MCF 10A (cell line): ENCODE measurements around the gene DNMBP. TPM values are rescaled to one million over a fixed set of nuclear protein-coding genes. Genes with fewer than 3 reads are reported as not detected.

ENCODE experiments used
- BruUV-seq: library from RNA; stranded (reverse); fragments of 400-500 nt; replicated peaks from 2 replicates; lab custom pipeline; 2021; lab: Mats Ljungman, UMichigan
- CTCF ChIA-PET: fragments of 300-600 bp; sonication (Branson Sonifier 250); formaldehyde crosslinking; extraction: SDS; loops from one replicate; lab custom pipeline; 2021; ENCODE audit warnings: antibody characterized with exemption, inconsistent platforms; lab: Yijun Ruan, JAX
- POLR2A ChIA-PET: fragments of 300-600, 350-650 bp; sonication (Branson Sonifier 250); formaldehyde crosslinking; extraction: SDS; loops from one replicate; lab custom pipeline; 2020; ENCODE audit warnings: antibody characterized with exemption, inconsistent platforms; lab: Yijun Ruan, JAX
- DNase-seq: peaks from one replicate; pipeline ENCODE4 v3.0.0-alpha.2; 2018; ENCODE audit not compliant: unreplicated experiment
- H3K27ac Mint-ChIP-seq: one replicate; pipeline ENCODE4 v1.8.0; 2022; ENCODE audit warnings: mild to moderate bottlenecking, low read depth, mixed read lengths; ENCODE audit not compliant: unreplicated experiment
- H3K27me3 Mint-ChIP-seq: one replicate; pipeline ENCODE4 v1.8.0; 2022; ENCODE audit warnings: mixed read lengths; ENCODE audit not compliant: insufficient read depth, unreplicated experiment
- H3K36me3 Mint-ChIP-seq: one replicate; pipeline ENCODE4 v1.8.0; 2022; ENCODE audit warnings: mild to moderate bottlenecking, moderate library complexity, mixed read lengths; ENCODE audit not compliant: insufficient read depth, unreplicated experiment
- H3K4me1 Mint-ChIP-seq: one replicate; pipeline ENCODE4 v1.8.0; 2022; ENCODE audit warnings: mixed read lengths; ENCODE audit not compliant: insufficient read depth, unreplicated experiment
- H3K4me3 Mint-ChIP-seq: one replicate; pipeline ENCODE4 v1.8.0; 2022; ENCODE audit warnings: mild to moderate bottlenecking, moderate library complexity, mixed read lengths; ENCODE audit not compliant: unreplicated experiment
- H3K9me3 Mint-ChIP-seq: one replicate; pipeline ENCODE4 v1.8.0; 2022; ENCODE audit warnings: mixed read lengths; ENCODE audit not compliant: unreplicated experiment
- intact Hi-C: fragments of 100-400 bp; cut with micrococcal nuclease; formaldehyde crosslinking; loops from 2 replicates; pipeline ENCODE4 v1.14.1; 2022
- total RNA-seq: library from RNA; stranded (reverse); gene quantifications from 2 replicates; pipeline ENCODE4 v1.2.3, GENCODE V29; 2022
- TF ChIP-seq, protein P1 (sequence below): fragments of 200-600 bp; IDR thresholded peaks from one replicate; pipeline ENCODE4 v1.8.0; 2022; ENCODE audit warnings: antibody characterized with exemption, mild to moderate bottlenecking; ENCODE audit not compliant: unreplicated experiment

The DNMBP gene
- total RNA-seq, 1 experiment from 2014 or later, result 11.3 TPM

DNA sequence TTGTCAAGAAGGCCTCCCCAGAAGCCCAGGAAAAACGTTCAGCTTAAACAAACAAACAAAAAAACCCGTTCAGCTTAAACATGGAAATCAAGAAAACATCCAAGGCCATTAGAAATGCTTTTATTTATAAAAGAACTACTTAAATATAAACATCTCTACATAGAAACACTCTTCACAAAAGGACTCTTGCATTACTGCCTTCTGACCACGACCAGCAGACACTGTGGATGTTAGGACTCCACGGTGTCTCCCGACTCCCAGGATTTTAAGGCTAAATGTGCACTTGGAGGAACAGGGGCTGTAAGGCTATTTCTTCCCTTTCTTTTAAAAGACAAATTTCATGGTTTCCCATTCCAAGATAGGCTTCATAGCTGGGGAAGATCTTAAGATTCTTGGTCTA lies 134.3 kb downstream of the DNMBP start:
- BruUV-seq, result no TSS peak
- DNase-seq, result no peak
- CTCF ChIA-PET, result interaction anchor here (1.1 to 1.2 kb wide), 2 partner anchors 30 to 170 kb away, joined by 3 read pairs; no protein-coding TSS in a partner anchor
- Mint-ChIP-seq H3K27me3 (no peaks in the 10 kb centered on the region), H3K36me3 (peaks cover 70% of the 10 kb centered on the region), H3K9me3 (no peaks in the 10 kb centered on the region), H3K4me3 (no peak overlapping the region), H3K4me1 (no peaks in the 10 kb centered on the region), H3K27ac (no peak overlapping the region)
- intact Hi-C loops, result no loop called here
- TF ChIP-seq, protein P1, sequence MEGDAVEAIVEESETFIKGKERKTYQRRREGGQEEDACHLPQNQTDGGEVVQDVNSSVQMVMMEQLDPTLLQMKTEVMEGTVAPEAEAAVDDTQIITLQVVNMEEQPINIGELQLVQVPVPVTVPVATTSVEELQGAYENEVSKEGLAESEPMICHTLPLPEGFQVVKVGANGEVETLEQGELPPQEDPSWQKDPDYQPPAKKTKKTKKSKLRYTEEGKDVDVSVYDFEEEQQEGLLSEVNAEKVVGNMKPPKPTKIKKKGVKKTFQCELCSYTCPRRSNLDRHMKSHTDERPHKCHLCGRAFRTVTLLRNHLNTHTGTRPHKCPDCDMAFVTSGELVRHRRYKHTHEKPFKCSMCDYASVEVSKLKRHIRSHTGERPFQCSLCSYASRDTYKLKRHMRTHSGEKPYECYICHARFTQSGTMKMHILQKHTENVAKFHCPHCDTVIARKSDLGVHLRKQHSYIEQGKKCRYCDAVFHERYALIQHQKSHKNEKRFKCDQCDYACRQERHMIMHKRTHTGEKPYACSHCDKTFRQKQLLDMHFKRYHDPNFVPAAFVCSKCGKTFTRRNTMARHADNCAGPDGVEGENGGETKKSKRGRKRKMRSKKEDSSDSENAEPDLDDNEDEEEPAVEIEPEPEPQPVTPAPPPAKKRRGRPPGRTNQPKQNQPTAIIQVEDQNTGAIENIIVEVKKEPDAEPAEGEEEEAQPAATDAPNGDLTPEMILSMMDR, result no peak
- POLR2A ChIA-PET, result interaction anchor here (1.2 kb wide), 1 partner anchor 147 kb away, joined by 3 read pairs; no protein-coding TSS in a partner anchor

DNA sequence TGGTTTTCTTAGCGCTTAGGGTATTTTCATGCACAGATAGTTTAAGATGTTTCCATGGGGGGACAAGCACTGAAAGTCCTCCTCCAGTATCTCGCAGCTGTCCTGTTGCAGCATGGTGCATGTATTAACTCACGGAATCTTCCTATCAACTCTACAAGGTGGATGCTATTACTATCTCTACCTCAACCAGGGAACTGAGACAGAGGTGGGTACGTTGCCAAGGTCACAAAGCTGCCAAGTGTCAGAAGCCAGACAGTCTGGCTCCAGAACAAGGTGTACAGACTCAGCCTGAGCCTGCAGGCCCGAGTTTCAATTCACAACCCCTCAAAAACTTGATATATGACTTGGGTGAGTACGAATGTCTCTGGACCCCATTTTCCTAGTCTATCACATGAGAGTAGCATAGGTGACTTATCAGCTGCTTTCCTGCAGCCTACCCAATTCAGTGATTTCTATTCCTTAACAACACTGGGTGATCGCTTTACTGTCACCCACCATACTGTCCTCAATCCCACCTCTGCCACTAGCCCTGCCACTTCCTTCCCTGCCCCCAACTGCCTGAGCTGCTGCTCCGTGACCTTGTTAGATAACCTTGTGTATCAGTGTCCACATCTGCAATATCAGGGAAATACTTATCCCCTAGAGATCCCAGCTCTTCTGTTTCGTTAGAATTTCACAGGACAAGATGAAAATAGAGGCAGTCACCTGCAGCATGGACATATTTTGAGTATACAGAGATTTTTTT lies 135.2 kb downstream of the DNMBP start:
- Mint-ChIP-seq H3K27me3 (no peaks in the 10 kb centered on the region), H3K4me1 (no peaks in the 10 kb centered on the region), H3K27ac (no peak overlapping the region), H3K9me3 (no peaks in the 10 kb centered on the region), H3K36me3 (peaks cover 60% of the 10 kb centered on the region), H3K4me3 (no peak overlapping the region)
- no peak for DNase-seq
- ChIA-PET CTCF (interaction anchor here (0.6 to 1.2 kb wide), 3 partner anchors 29 to 212 kb away, joined by 3 to 4 read pairs (median 3); no protein-coding TSS in a partner anchor), POLR2A (interaction anchor here (1.0 kb wide), 1 partner anchor 34 kb away, joined by 3 read pairs; no protein-coding TSS in a partner anchor)
- BruUV-seq, result no TSS peak
- intact Hi-C loops, result no loop called here
- TF ChIP-seq, protein P1, result no peak

DNA sequence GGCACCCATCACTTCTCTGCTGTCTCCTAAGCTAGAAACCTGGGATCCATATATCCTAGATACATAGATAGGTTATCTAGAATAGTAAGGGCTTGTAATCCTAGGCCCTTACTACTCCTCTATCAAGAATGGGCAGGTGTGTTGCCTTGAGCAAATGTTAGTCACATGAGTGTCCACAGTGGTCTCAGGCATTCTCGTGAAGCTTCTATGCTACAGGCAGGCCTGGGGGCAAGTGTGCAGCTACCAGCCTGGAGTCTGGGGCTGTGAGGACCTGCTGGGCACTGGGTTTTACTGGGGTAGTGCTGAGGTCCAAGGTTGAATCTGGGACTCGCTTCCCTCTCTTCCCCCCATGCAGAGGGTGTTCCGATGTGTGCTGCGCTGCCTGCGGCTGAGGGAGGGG lies 135.9 kb downstream of the DNMBP start:
- Mint-ChIP-seq H3K9me3 (no peaks in the 10 kb centered on the region), H3K4me3 (no peak overlapping the region), H3K27ac (no peak overlapping the region), H3K36me3 (peaks cover 54% of the 10 kb centered on the region), H3K4me1 (no peaks in the 10 kb centered on the region), H3K27me3 (no peaks in the 10 kb centered on the region)
- ChIA-PET CTCF (interaction anchor here (0.7 to 1.2 kb wide), 3 partner anchors 28 to 52 kb away, joined by 3 to 6 read pairs (median 3); no protein-coding TSS in a partner anchor), POLR2A (interaction anchor here (1.0 kb wide), 1 partner anchor 35 kb away, joined by 3 read pairs; no protein-coding TSS in a partner anchor)
- intact Hi-C loops, result no loop called here
- DNase-seq, result no peak
- BruUV-seq, result no TSS peak
- TF ChIP-seq, protein P1, result no peak
